Measurements from ENCODE around the gene KIFBP. TPM values are rescaled to one million over a fixed set of nuclear protein-coding genes. Genes with fewer than 3 reads are reported as not detected.

KIFBP gene
- total and polyA plus RNA-seq, 2 of the 13 experiments (the other 11 are each of a cell fraction or from before 2014, with no cell fraction given), result 13.0 to 21.9 TPM

GRCh38 chr10:68955832-68956532, 32.6 kb upstream of the KIFBP start, which contains the start of gene DDX21 (continued):
- TF ChIP-seq ZNF276 (CRISPR knock-in tag; IDR thresholded peaks at IDR 0.05; ENCODE audit: low read depth) (peak; percentile 51; the same call in 1 of the 2 replicates), POLR2AphosphoS5 (IDR thresholded peaks at IDR 0.05; ENCODE audit: low read depth, low read length) (peak; percentile 95), KLF15 (CRISPR knock-in tag; IDR thresholded peaks at IDR 0.05; ENCODE audit: borderline replicate concordance) (peak; percentile 45; the same call in 1 of the 2 replicates), GATAD1 (CRISPR knock-in tag; IDR thresholded peaks at IDR 0.05) (peak; percentile 96), ZSCAN30 (CRISPR knock-in tag; IDR thresholded peaks at IDR 0.05) (peak; percentile 75; the same call in 1 of the 2 replicates), DDIT3 (CRISPR knock-in tag; IDR thresholded peaks at IDR 0.05) (0 out of 2 replicates have a peak, but pooled peaks have one; percentile 35), ZBTB26 (CRISPR knock-in tag; IDR thresholded peaks at IDR 0.05; ENCODE audit: borderline replicate concordance) (peak; percentile 34; the same call in 1 of the 2 replicates), ATRX (CRISPR knock-in tag; IDR thresholded peaks at IDR 0.05; ENCODE audit: borderline replicate concordance) (0 out of 2 replicates have a peak, but pooled peaks have one; percentile 77), ZNF569 (CRISPR knock-in tag; IDR thresholded peaks at IDR 0.05; ENCODE audit: borderline replicate concordance) (no peak), ZNF230 (CRISPR knock-in tag; IDR thresholded peaks at IDR 0.05) (peak; percentile 83; the same call in 1 of the 2 replicates), SAFB2 (CRISPR knock-in tag; IDR thresholded peaks at IDR 0.05; ENCODE audit: borderline replicate concordance, low read depth) (peak; percentile 79), SYNCRIP (IDR thresholded peaks at IDR 0.05; ENCODE audit: insufficient read depth, low read depth, low read length) (no peak), ZNF556 (CRISPR knock-in tag; IDR thresholded peaks at IDR 0.05; ENCODE audit: borderline replicate concordance) (peak; percentile 86), ZNF724P (CRISPR knock-in tag; IDR thresholded peaks at IDR 0.05; ENCODE audit: borderline replicate concordance) (peak; percentile 39), GRHL1 (CRISPR knock-in tag; conservative IDR thresholded peaks at IDR 0.05) (no peak), CREM (IDR thresholded peaks at IDR 0.05) (peak; percentile 95), CREM (CRISPR knock-in tag; IDR thresholded peaks at IDR 0.05) (0 out of 2 replicates have a peak, but pooled peaks have one; percentile 57), ZNF883 (CRISPR knock-in tag; IDR thresholded peaks at IDR 0.05; ENCODE audit: not compliant biosample characterization) (peak; percentile 73), FOSL2 (CRISPR knock-in tag; IDR thresholded peaks at IDR 0.05) (peak; percentile 30; the same call in 1 of the 2 replicates), MXI1 (IDR thresholded peaks at IDR 0.05; ENCODE audit: borderline replicate concordance, low read depth, low read length) (peak; percentile 98; the same call in 2 of the 3 replicates), ZNF691 (CRISPR knock-in tag; IDR thresholded peaks at IDR 0.05; ENCODE audit: borderline replicate concordance, low read depth) (peak; percentile 53), ZNF83 (CRISPR knock-in tag; IDR thresholded peaks at IDR 0.05; ENCODE audit: borderline replicate concordance) (0 out of 2 replicates have a peak, but pooled peaks have one; percentile 61), ELF3 (CRISPR knock-in tag; IDR thresholded peaks at IDR 0.05) (peak; percentile 77; the same call in 1 of the 2 replicates)
